Muscle of leg (tissue), 11 donors: ENCODE results near the gene TAL1. TPM values are rescaled to one million over a fixed set of nuclear protein-coding genes. Genes with fewer than 3 reads are reported as not detected.
A peak's percentile ranks its signal among the peaks of the same experiment; 100 is the strongest.

ENCODE experiments used
- DNase-seq: peaks from one replicate; pipeline ENCODE4 v3.0.0; 2013
- H3K27ac ChIP-seq: one replicate; pipeline ENCODE4 v1.5.1; 2013; ENCODE audit warnings: mild to moderate bottlenecking, low read length, control low read depth
- H3K27me3 ChIP-seq: one replicate; pipeline ENCODE4 v1.6.1; 2013; ENCODE audit warnings: low read length; ENCODE audit not compliant: control insufficient read depth, insufficient read depth
- H3K36me3 ChIP-seq: one replicate; pipeline ENCODE4 v1.6.1; 2013; ENCODE audit warnings: low read length; ENCODE audit not compliant: control insufficient read depth, insufficient read depth
- H3K4me1 ChIP-seq: one replicate; pipeline ENCODE4 v1.6.1; 2013; ENCODE audit warnings: low read length; ENCODE audit not compliant: control insufficient read depth, insufficient read depth
- H3K4me3 ChIP-seq: one replicate; pipeline ENCODE4 v1.5.1; 2013; ENCODE audit warnings: low read length, control low read depth
- H3K9me3 ChIP-seq: replicated peaks from 2 replicates; pipeline ENCODE4 v1.6.1; 2013; ENCODE audit warnings: low read depth, low read length; ENCODE audit not compliant: control insufficient read depth
- WGBS: methylation state at CpG from one replicate; pipeline ENCODE4 v1.1.5; 2013; ENCODE audit warnings: missing lambda C conversion rate; ENCODE audit not compliant: insufficient coverage; 5-methylcytosine and 5-hydroxymethylcytosine counted together
- polyA plus RNA-seq, 8 donors: library from polyadenylated mRNA; unstranded; fragments of 120-200 nt; gene quantifications; one replicate each; pipeline versions ENCODE4 v1.2.1 to v1.2.3, GENCODE V29; 2013; ENCODE audit warnings: inconsistent platforms in 1 of 8, low replicate concordance in 1 of 8; ENCODE audit not compliant: insufficient read length in 8 of 8, insufficient read depth in 1 of 8
- total RNA-seq: library from RNA; stranded (reverse); fragments of 120-200 nt; gene quantifications from one replicate; pipeline ENCODE4 v1.2.4, GENCODE V29; 2013

The TAL1 gene
- total and polyA plus RNA-seq, 9 donors = 2.2 to 3.9 (median 3.3) TPM

DNA sequence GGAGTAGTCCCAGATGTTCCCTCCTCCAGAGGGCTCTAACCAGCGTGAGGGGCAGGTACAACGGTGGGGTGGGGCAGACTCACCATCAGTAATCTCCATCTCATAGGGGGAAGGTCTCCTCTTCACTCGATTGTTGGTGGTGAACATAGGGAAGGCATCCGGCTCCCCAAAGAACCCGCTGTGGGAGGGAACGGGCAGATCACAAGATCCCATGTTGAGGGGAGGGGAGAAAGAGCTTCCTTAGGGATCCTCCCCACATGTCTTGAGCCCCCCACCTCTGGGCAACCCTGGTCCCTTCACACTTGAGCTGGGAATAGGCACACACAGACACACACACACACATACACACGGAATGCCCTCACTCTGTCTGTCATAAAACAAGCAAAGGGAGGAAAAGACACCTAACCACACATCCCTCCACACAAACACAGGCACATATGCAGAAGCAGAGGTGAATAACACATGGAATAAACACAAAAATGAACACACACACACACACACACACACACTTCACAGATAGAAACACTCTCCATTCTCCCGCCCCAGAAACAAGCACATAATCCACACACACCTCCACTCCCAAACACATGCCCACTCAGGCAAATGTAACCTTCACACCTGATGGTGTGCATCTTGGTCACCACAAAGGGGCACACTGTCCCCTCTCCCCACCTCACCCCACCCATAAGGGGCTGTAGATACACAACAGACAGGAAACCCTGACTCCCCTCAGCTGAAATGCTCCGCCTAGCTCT lies 7.9 kb downstream of the TAL1 start:
- H3K36me3 ChIP-seq = no peaks in the 10 kb centered on the region
- WGBS = 16% methylated on average over 3 of the region's 9 CpGs

DNA sequence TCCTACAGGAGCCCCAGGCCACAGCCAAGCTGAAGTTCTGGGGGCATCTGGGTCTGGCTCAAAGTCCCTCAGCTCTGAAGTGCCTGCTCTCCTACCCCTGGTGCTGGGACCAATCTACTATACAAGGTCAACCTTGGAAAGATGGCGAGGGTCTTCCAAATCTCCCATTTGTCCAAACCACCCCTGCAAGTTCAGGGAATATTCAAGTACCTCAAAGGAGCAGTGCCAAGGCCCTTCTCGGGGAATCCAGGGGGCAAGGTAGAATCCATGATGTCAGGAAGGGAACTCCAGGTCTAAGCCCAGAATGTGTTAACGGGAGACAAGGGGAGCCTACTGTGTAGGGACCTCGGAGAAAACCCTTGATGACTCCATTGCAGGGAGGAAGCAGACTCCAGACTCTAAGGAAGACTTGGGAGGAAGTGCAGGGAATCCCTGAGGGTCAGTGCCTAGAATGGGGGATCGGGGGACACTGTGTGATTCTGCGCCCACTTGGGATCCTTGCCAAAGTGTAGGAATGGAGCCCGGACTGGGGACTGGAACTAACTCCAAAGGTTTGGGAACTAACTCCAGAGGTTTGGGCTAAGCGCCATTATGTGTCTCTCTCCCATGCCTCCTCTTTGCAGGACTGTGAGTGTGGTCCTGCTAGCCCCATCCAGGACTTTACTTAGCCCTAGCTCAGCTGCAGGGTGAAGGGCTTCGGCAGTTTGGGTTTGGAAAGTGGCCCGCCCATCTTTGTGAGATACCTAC lies 8.7 kb downstream of the TAL1 start:
- WGBS = 27% methylated on average over 6 of the region's 10 CpGs
- H3K4me3 ChIP-seq = no peak overlapping the region
- no peak for DNase-seq

More for the DNA sequence above, 7.9 kb downstream of the TAL1 start:
- no peak for DNase-seq
- Histone ChIP-seq H3K4me3 (no peak overlapping the region), H3K9me3 (no peaks in the 10 kb centered on the region), H3K4me1 (peaks cover 16% of the 10 kb centered on the region), H3K27me3 (peaks cover 78% of the 10 kb centered on the region), H3K27ac (no peak overlapping the region)

DNA sequence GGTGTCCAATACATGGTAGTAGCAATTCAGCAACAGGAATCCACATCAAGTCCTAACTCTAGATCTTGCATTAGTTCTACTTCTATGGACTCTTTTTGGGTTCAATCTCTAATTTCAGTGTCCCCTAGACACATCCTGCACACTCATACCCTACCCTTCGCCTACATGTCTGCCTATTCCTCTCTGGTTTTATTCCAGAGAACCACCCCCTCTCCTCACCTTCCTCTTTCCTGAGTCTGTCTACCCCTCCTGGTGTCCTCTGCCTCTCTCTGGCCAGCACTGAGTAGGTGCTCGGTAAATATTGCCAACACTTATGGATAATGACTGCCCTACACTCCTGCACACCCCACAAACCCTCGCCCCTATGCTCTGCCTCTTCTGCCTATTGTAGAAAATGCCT lies 9.5 kb downstream of the TAL1 start:
- whole genome bisulfite sequencing = 79% methylated on average over 3 of the region's 3 CpGs
- Histone ChIP-seq H3K27ac (no peak overlapping the region), H3K27me3 (peaks cover 62% of the 10 kb centered on the region), H3K4me1 (peaks cover 16% of the 10 kb centered on the region), H3K36me3 (no peaks in the 10 kb centered on the region), H3K4me3 (no peak overlapping the region), H3K9me3 (no peaks in the 10 kb centered on the region)
- DNase-seq = no peak

More for the DNA sequence above, 8.7 kb downstream of the TAL1 start:
- Histone ChIP-seq H3K9me3 (no peaks in the 10 kb centered on the region), H3K36me3 (no peaks in the 10 kb centered on the region), H3K4me1 (peaks cover 16% of the 10 kb centered on the region), H3K27ac (no peak overlapping the region), H3K27me3 (peaks cover 70% of the 10 kb centered on the region)

DNA sequence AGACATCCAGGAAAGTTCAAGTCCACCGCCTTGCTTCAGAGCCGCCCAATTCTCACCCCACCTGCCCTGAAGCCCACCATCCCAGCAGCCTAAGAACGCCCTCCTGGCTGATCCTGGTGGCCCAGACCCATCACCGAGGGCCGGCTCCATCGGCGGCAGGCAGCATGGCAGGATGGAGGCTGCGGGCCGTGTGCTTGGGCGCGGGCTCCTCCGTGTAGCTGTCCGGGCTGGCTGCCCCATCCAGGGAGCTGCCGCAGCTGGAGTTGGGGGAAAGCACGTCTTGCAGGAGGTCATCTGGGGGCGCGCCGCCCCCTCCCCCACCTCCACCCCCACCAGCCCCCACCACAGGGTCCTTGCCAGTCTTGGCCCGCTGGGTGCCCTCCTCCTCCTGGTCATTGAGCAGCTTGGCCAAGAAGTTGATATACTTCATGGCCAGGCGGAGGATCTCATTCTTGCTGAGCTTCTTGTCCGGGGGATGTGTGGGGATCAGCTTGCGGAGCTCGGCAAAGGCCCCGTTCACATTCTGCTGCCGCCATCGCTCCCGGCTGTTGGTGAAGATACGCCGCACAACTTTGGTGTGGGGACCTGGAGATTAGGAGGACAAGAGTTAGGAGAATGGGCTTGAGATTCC lies 12.3 kb downstream of the TAL1 start:
- no peak overlapping the region for H3K4me3 ChIP-seq
- no peaks in the 10 kb centered on the region for H3K9me3 ChIP-seq
- no peaks in the 10 kb centered on the region for H3K36me3 ChIP-seq
- 89% methylated on average over 16 of the region's 29 CpGs for WGBS
- peaks cover 2% of the 10 kb centered on the region for H3K4me1 ChIP-seq
- peaks cover 39% of the 10 kb centered on the region for H3K27me3 ChIP-seq
- no peak for DNase-seq
- H3K27ac ChIP-seq = no peak overlapping the region

DNA sequence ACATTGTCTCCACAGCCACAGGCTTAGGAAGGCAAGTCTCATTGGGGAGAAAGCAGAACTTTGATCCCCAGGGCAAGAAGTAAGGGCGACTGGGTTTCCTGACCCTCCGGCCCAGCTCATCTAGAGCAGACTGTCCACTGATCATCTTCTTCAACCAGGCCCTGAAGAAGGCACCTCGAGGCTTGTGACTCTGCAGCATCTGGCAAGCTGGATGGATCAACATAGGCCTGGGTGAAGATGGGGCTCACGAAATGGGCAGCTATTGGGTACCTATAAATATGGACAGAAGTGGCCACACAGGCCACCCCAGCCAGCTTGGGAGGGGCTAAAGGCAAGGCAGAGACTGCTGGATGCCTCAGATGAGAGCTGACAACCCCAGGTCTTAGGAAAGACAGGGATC lies 13.0 kb downstream of the TAL1 start:
- 86% methylated on average over 3 of the region's 4 CpGs for WGBS
- H3K36me3 ChIP-seq = no peaks in the 10 kb centered on the region
- no peak overlapping the region for H3K4me3 ChIP-seq
- no peak overlapping the region for H3K27ac ChIP-seq
- peaks cover 34% of the 10 kb centered on the region for H3K27me3 ChIP-seq
- no peaks in the 10 kb centered on the region for H3K9me3 ChIP-seq
- H3K4me1 ChIP-seq = no peaks in the 10 kb centered on the region
- no peak for DNase-seq

DNA sequence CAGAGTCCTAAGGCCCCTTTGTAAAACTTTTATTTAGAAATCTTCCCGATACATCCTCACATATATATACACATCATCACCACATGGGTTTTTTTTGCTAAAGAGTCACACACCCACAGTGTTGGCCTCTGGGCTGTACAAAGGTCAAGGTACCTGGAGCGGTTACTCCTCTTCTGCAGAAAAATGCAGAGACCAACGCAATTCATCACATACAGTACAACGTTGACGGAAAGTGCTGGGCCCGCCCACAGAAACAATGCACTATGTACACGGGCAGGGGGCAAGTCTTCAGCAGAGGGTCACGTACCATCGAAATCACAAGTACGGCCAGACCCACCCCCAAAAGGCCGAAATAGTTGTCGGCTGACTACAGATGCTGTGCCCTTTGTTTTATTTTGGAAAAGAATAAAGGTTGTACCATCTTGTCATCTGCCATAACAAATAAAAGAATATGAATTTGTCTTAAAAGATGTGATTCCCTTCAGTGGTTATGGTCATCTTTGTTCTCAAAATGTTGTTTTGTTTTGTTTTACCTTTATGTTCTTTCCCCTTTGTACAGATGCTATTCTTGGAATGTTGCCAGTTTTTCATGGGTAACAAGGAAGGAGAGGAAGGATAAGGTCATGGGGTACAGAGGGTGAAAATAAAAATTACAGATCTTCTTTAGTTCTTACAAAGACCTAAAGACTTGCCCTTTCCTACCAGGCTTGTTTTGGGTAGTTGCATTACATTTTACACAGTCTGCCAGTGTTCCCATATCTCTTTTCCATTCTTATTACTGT lies 15.6 kb downstream of the TAL1 start:
- DNase-seq = no peak
- Histone ChIP-seq H3K4me1 (peaks cover 9% of the 10 kb centered on the region), H3K27ac (no peak overlapping the region), H3K9me3 (no peaks in the 10 kb centered on the region), H3K27me3 (peaks cover 19% of the 10 kb centered on the region), H3K36me3 (no peaks in the 10 kb centered on the region), H3K4me3 (no peak overlapping the region)
- 85% methylated on average over 7 of the region's 12 CpGs for WGBS

DNA sequence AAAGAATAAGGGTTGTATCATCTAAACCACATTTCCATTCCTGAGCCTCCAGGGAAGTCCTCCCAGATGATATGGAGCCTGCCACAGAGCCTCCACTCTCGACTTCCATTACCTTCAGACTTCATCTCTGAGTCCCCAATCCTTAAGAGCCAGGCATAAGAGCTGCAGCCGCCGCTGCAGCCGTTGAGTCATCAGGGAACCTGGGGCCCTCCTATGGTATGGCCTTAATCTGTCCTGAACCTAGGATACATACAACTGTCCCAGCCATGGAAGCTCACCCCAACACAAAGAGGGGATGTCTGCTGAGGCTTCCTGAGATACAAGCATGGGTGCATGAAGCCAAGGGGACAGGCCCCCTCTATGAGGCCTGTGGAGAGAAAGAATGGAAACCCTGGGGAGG lies 16.3 kb downstream of the TAL1 start:
- Histone ChIP-seq H3K27ac (peak overlapping the region; percentile 13), H3K9me3 (no peaks in the 10 kb centered on the region), H3K27me3 (peaks cover 14% of the 10 kb centered on the region), H3K4me1 (peaks cover 9% of the 10 kb centered on the region), H3K36me3 (no peaks in the 10 kb centered on the region), H3K4me3 (no peak overlapping the region)
- WGBS = 63% methylated on average over 4 of the region's 4 CpGs
- DNase-seq = no peak

DNA sequence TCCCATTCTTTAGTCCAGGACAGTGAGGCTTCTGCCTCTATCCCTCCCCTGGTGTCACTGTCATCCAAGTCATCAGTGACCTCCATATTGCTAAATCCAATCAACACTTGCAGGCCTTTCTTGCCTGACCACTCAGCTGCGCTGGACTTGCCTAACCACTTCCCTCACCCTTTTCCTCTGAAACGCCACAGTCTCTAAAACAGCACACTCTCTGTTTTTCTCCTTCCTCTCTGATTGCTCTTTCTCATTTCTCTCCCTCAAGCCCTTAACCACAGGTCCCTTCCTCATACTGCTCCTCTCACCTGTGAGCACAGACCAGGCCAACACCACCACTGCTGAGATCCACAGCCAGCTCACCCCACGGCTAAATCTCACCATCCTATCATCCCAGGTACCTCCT lies 17.5 kb downstream of the TAL1 start:
- H3K27me3 ChIP-seq = peaks cover 14% of the 10 kb centered on the region
- no peaks in the 10 kb centered on the region for H3K9me3 ChIP-seq
- no peak overlapping the region for H3K4me3 ChIP-seq
- no peaks in the 10 kb centered on the region for H3K36me3 ChIP-seq
- peaks cover 9% of the 10 kb centered on the region for H3K4me1 ChIP-seq
- 76% methylated on average over 3 of the region's 3 CpGs for WGBS
- no peak overlapping the region for H3K27ac ChIP-seq
- no peak for DNase-seq

DNA sequence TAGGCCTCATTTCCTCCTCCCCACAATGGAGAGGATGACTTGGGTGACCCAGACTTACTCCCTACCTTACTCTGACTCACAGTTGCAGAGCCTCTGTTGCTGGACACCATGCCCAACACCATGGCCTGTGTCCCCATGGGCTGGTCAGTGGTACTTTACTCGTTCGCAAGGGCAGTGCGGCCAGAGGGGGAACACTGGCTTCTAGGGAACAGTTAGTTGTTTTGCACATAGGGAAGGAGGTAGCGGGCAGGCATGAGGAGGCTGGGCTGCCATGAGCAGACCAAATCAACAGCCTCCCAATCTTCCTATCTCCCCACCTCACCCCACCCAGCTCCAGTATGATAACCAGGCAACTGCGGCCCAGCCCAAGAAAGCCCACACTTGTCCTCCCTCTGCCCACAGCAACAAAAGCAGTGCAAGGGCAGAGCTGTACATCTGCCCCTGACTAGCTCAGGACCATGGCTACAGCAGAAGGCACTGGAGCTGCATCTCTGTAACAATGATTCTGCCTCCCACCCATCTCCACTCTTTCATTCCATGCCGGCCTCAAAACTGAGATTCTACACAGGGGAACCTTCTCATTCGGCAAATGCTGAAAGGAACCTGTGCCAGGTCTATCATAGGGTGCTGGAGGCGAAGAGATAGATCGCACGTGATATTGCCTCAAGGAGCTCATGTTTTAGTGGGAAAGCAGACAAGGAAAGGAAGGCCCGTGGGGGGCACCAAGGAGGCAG lies 18.6 kb downstream of the TAL1 start:
- DNase-seq = no peak
- Histone ChIP-seq H3K4me1 (peaks cover 13% of the 10 kb centered on the region), H3K27ac (peak overlapping the region; percentile 82), H3K27me3 (peaks cover 26% of the 10 kb centered on the region), H3K36me3 (no peaks in the 10 kb centered on the region), H3K9me3 (no peaks in the 10 kb centered on the region), H3K4me3 (no peak overlapping the region)
- WGBS = 61% methylated on average over 8 of the region's 11 CpGs
